Measurements from ENCODE around the gene CALCB. TPM values are rescaled to one million over a fixed set of nuclear protein-coding genes. Genes with fewer than 3 reads are reported as not detected.
A peak's percentile ranks its signal among the peaks of the same experiment; 100 is the strongest.

The CALCB gene
- total RNA-seq, 1 experiment from 2014 or later: not detected

GRCh38 chr11:15111215-15111614 lies 37.8 kb downstream of the CALCB start:
- BruUV-seq (replicated peaks): no TSS peak
- intact Hi-C loops (cut with micrococcal nuclease; ENCODE audit: unreplicated experiment): no loop called here
- H3K36me3 Mint-ChIP-seq (ENCODE audit: insufficient read depth, unreplicated experiment): no peaks in the 10 kb centered on the region
- CTCF ChIA-PET: no interaction called here
- TF ChIP-seq, protein P1, sequence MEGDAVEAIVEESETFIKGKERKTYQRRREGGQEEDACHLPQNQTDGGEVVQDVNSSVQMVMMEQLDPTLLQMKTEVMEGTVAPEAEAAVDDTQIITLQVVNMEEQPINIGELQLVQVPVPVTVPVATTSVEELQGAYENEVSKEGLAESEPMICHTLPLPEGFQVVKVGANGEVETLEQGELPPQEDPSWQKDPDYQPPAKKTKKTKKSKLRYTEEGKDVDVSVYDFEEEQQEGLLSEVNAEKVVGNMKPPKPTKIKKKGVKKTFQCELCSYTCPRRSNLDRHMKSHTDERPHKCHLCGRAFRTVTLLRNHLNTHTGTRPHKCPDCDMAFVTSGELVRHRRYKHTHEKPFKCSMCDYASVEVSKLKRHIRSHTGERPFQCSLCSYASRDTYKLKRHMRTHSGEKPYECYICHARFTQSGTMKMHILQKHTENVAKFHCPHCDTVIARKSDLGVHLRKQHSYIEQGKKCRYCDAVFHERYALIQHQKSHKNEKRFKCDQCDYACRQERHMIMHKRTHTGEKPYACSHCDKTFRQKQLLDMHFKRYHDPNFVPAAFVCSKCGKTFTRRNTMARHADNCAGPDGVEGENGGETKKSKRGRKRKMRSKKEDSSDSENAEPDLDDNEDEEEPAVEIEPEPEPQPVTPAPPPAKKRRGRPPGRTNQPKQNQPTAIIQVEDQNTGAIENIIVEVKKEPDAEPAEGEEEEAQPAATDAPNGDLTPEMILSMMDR (IDR thresholded peaks at IDR 0.05; ENCODE audit: unreplicated experiment): no peak
- no peak overlapping the region for H3K4me3 Mint-ChIP-seq (ENCODE audit: low read depth, unreplicated experiment)
- DNase-seq: no peak
- H3K9me3 Mint-ChIP-seq (ENCODE audit: low read depth, unreplicated experiment): no peaks in the 10 kb centered on the region
- H3K4me1 Mint-ChIP-seq (ENCODE audit: low read depth, unreplicated experiment): peaks cover 10% of the 10 kb centered on the region
- H3K27ac Mint-ChIP-seq (ENCODE audit: unreplicated experiment): no peak overlapping the region
- peaks cover 39% of the 10 kb centered on the region for H3K27me3 Mint-ChIP-seq (ENCODE audit: unreplicated experiment)

DNA sequence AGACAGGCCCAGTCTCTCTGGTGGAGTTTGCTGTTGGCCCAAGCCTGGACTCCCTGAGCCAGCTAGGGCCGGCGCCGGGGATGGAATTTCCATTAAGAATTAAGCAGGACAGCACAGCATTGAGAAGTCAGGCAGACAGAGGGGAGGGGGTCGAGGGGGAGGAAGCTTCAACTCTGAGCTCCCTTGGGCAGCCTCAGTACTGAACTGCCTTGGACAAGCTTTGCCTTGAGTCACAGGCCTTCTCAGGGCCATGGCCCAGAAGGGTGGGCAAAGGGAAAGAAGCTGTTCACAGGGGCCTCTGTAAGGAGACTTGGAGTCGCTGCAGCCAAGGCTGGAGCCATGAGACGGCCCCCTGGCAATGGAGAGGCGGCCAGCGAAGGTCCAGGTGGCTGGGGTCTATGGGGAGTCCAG lies 38.7 kb downstream of the CALCB start:
- no peak overlapping the region for H3K4me3 Mint-ChIP-seq (ENCODE audit: low read depth, unreplicated experiment)
- DNase-seq: no peak

DNA sequence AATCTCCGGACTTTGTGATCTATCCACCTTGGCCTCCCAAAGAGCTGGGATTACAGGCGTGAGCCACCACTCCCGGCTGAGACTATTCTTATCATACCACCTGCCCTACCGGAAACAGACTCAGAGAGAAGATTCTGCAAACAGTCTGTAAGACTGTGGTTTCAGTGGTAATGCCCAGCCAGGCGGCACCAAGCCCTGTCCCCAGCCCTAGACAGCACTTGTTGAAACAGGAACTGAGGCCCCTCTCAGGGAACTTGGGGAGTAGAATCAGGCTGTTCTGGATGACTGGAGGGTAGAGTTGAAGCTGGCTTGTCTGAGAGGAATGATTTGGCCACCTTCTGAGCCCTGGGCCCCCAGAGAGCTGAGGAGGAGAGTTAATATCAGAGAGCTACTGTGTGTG lies 40.0 kb downstream of the CALCB start:
- no peaks in the 10 kb centered on the region for H3K36me3 Mint-ChIP-seq (ENCODE audit: insufficient read depth, unreplicated experiment)
- intact Hi-C loops (cut with micrococcal nuclease; ENCODE audit: unreplicated experiment): no loop called here
- DNase-seq: no peak
- H3K4me3 Mint-ChIP-seq (ENCODE audit: low read depth, unreplicated experiment): no peak overlapping the region
- TF ChIP-seq, protein P1 (IDR thresholded peaks at IDR 0.05; ENCODE audit: unreplicated experiment): no peak
- BruUV-seq (replicated peaks): no TSS peak
- H3K9me3 Mint-ChIP-seq (ENCODE audit: low read depth, unreplicated experiment): no peaks in the 10 kb centered on the region
- peaks cover 51% of the 10 kb centered on the region for H3K27me3 Mint-ChIP-seq (ENCODE audit: unreplicated experiment)
- CTCF ChIA-PET: interaction anchor here (0.6 to 1.1 kb wide), 3 partner anchors 9 to 1038 kb away, joined by 3 to 6 read pairs (median 3); no protein-coding TSS in a partner anchor
- H3K27ac Mint-ChIP-seq (ENCODE audit: unreplicated experiment): no peak overlapping the region
- no peaks in the 10 kb centered on the region for H3K4me1 Mint-ChIP-seq (ENCODE audit: low read depth, unreplicated experiment)

More for the DNA sequence above, 38.7 kb downstream of the CALCB start:
- no TSS peak for BruUV-seq (replicated peaks)
- H3K27ac Mint-ChIP-seq (ENCODE audit: unreplicated experiment): no peak overlapping the region
- H3K9me3 Mint-ChIP-seq (ENCODE audit: low read depth, unreplicated experiment): no peaks in the 10 kb centered on the region
- TF ChIP-seq, protein P1 (IDR thresholded peaks at IDR 0.05; ENCODE audit: unreplicated experiment): no peak
- intact Hi-C loops (cut with micrococcal nuclease; ENCODE audit: unreplicated experiment): no loop called here
- H3K36me3 Mint-ChIP-seq (ENCODE audit: insufficient read depth, unreplicated experiment): no peaks in the 10 kb centered on the region
- H3K27me3 Mint-ChIP-seq (ENCODE audit: unreplicated experiment): peaks cover 48% of the 10 kb centered on the region
- peaks cover 1% of the 10 kb centered on the region for H3K4me1 Mint-ChIP-seq (ENCODE audit: low read depth, unreplicated experiment)
- CTCF ChIA-PET: no interaction called here

DNA sequence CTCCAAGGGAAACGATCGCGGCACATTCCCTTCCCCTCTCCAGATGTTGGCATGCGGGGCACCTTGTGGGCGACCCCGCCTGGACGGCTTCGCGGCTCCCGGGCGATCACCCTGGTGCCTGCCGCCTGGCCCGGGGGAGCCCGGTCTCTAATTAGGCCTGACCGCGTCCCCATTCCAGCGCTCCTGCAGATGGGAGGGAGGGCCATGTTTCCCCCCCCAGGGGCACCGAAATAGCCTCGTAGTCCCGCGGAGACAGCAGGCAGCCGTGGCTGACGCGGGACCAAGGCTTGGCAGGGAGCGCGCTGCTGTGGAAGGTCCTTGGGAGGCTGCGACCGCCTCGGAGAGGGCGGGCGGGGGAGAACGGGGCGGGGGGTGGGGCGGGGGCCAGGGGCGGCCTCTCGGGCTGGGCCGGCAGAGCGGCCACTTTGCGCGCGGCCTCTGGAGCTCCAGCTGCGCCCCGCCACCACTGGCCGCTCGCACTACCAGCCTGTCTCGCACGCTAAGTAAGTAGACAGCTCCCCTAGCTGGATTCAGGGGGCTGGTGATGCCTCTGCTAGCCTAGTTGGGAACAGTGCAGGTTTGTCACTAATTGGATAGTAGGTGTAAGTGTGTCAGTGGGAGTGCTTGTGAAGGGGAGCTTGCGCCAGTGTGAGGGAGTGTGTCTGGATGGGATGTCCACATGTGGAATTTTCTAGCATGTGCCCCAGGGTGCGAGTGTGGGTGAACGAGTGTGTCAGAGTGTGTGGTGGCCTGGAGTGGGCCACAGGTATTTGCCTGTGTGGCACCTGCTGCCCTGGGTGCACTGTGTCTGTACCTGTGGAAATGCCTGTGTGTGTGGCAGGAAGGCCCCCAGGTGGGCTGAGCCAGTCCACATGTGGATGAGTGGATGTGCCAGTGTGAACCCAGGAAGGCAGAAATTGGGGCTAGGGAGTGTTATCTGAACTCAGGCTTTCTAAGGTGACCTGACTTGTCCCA lies 41.4 kb downstream of the CALCB start, which contains the start of gene INSC:
TSS of gene INSC (plus strand) at position 423 of the 975 bp plus-strand sequence. CDS start 34,252 bp downstream, outside the sequence.
- TF ChIP-seq, protein P1 (IDR thresholded peaks at IDR 0.05; ENCODE audit: unreplicated experiment): no peak
- DNase-seq: peak; percentile 7
- intact Hi-C loops (cut with micrococcal nuclease; ENCODE audit: unreplicated experiment): no loop called here
- Mint-ChIP-seq H3K36me3 (ENCODE audit: insufficient read depth, unreplicated experiment) (no peaks in the 10 kb centered on the region), H3K27me3 (ENCODE audit: unreplicated experiment) (peaks cover 51% of the 10 kb centered on the region), H3K9me3 (ENCODE audit: low read depth, unreplicated experiment) (no peaks in the 10 kb centered on the region), H3K27ac (ENCODE audit: unreplicated experiment) (no peak within 1 kb of the TSS), H3K4me1 (ENCODE audit: low read depth, unreplicated experiment) (no peaks in the 10 kb centered on the region), H3K4me3 (ENCODE audit: low read depth, unreplicated experiment) (peak within 1 kb of the TSS; percentile 8)
- CTCF ChIA-PET: interaction anchor here (1.1 kb wide), 1 partner anchor 8 kb away, joined by 3 read pairs; no protein-coding TSS in a partner anchor
- BruUV-seq (replicated peaks): no TSS peak
